Body of pancreas (tissue), 4 donors: ENCODE results near the gene GNS.

Experiments
- POLR2A ChIP-seq, 3 donors: fragments of 450-650 bp; IDR thresholded peaks; one replicate each; pipeline ENCODE4 v1.6.1; 2016; ENCODE audit warnings: antibody characterized with exemption in 3 of 3, mild to moderate bottlenecking in 2 of 3
- TF ChIP-seq, protein P1 (sequence below), 7 experiments: fragments of 450-650 bp in 4 of 7; fragments of 200-600 bp in 3 of 7; sonication (generic) in 3 of 7; IDR thresholded peaks; one replicate each; pipeline ENCODE4 v1.5.1; 2016 to 2019; ENCODE audit warnings: antibody characterized with exemption in 7 of 7

DNA sequence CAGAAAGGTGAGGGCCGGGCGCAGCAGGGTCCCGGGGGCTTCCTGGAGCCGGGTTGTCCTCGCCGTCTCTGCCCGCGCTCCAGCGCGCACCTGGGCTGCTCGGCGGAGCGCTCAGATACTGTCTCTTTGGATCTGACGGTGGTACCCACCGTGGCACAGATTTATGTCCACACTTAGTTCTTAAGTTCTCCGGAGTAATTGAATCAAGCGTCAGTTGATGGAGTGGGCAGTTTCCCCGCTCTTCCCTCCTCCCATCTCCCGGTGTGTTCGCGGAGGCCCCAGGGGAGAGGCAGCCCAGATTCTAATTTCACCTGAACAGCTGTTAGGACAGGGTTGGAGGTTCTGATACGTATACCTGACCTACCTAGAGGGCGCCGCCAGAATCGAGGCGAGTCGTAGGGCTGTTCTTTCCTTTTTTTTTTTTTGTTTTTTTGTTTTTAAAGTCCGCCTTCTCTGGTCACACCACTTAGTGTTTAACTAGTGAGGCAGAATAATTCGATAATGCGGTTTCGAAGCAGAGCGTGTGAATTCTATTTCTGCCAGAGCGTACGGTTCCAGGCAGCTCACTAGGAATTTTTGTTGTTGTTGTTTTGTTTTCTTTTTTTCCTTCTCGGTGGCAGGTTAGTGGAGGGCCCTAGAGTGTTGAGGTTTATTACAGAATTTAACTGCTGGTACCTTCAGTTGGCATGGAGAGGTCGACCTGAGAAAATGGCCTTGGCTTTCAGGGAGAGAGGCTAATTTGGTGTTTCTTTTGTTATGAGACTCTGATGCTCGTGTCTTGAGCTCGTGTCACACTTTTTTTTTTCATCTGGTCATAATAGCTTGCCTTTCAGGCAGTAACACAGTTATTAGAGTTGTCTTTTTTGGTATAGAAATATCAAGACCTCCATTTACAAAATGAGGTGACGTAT lies 22.3 kb upstream of the GNS start:
- TF ChIP-seq, protein P1, sequence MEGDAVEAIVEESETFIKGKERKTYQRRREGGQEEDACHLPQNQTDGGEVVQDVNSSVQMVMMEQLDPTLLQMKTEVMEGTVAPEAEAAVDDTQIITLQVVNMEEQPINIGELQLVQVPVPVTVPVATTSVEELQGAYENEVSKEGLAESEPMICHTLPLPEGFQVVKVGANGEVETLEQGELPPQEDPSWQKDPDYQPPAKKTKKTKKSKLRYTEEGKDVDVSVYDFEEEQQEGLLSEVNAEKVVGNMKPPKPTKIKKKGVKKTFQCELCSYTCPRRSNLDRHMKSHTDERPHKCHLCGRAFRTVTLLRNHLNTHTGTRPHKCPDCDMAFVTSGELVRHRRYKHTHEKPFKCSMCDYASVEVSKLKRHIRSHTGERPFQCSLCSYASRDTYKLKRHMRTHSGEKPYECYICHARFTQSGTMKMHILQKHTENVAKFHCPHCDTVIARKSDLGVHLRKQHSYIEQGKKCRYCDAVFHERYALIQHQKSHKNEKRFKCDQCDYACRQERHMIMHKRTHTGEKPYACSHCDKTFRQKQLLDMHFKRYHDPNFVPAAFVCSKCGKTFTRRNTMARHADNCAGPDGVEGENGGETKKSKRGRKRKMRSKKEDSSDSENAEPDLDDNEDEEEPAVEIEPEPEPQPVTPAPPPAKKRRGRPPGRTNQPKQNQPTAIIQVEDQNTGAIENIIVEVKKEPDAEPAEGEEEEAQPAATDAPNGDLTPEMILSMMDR (IDR thresholded peaks at IDR 0.05) = peak in 2 of 7 experiments; percentile 13 to 28
- TF ChIP-seq POLR2A (IDR thresholded peaks at IDR 0.05) = peak in 2 of 3 donors; percentile 54 to 70
